Measurements from ENCODE around the gene SNAP47.

SNAP47 gene

GRCh38 chr1:227765261-227766014 is 30.2 kb downstream of the SNAP47 start:
- no peaks in the 10 kb centered on the region for H3F3A ChIP-seq (ENCODE audit: insufficient read depth, low read length)
- no peak overlapping the region for H3K4me2 ChIP-seq (ENCODE audit: low read length)

GRCh38 chr1:227766015-227766634 is 30.9 kb downstream of the SNAP47 start:
- no peak overlapping the region for H3K4me3 ChIP-seq (ENCODE audit: low read depth, low read length, poor library complexity, severe bottlenecking)
- no peak for TF ChIP-seq CTCF (IDR thresholded peaks at IDR 0.05; ENCODE audit: low read length)
- no peak for TF ChIP-seq EZH2 (IDR thresholded peaks at IDR 0.05; ENCODE audit: borderline replicate concordance, low read length)
- H2AFZ ChIP-seq (ENCODE audit: low read length), result no peak overlapping the region
- peaks cover 31% of the 10 kb centered on the region for H3K36me3 ChIP-seq (ENCODE audit: insufficient read depth, low read length)
- no peaks in the 10 kb centered on the region for H3K9me3 ChIP-seq (ENCODE audit: low read length)
- H3F3A ChIP-seq (ENCODE audit: insufficient read depth, low read length), result no peaks in the 10 kb centered on the region
- no peaks in the 10 kb centered on the region for H3K79me2 ChIP-seq (ENCODE audit: insufficient read depth, low read length)
- no peaks in the 10 kb centered on the region for H3K27me3 ChIP-seq (ENCODE audit: insufficient read depth, low read length)
- H3K4me2 ChIP-seq (ENCODE audit: low read length), result no peak overlapping the region
- no peaks in the 10 kb centered on the region for H4K20me1 ChIP-seq (ENCODE audit: insufficient read depth, low read length)
- H3K9me2 ChIP-seq (ENCODE audit: low read depth, low read length), result no peaks in the 10 kb centered on the region
- no peak overlapping the region for H3K27ac ChIP-seq (ENCODE audit: low read depth, low read length, poor library complexity, severe bottlenecking)
- H3K4me1 ChIP-seq (ENCODE audit: insufficient read depth, low read length, severe bottlenecking), result peaks cover 4% of the 10 kb centered on the region
- H3K9ac ChIP-seq (ENCODE audit: low read length), result no peak overlapping the region

More at GRCh38 chr1:227765261-227766014, 30.2 kb downstream of the SNAP47 start:
- TF ChIP-seq EZH2 (IDR thresholded peaks at IDR 0.05; ENCODE audit: borderline replicate concordance, low read length) (no peak), CTCF (IDR thresholded peaks at IDR 0.05; ENCODE audit: low read length) (no peak)
- H3K9me2 ChIP-seq (ENCODE audit: low read depth, low read length), result no peaks in the 10 kb centered on the region
- H4K20me1 ChIP-seq (ENCODE audit: insufficient read depth, low read length), result no peaks in the 10 kb centered on the region
- no peaks in the 10 kb centered on the region for H3K9me3 ChIP-seq (ENCODE audit: low read length)
- peaks cover 37% of the 10 kb centered on the region for H3K36me3 ChIP-seq (ENCODE audit: insufficient read depth, low read length)
- no peak overlapping the region for H2AFZ ChIP-seq (ENCODE audit: low read length)
- H3K4me3 ChIP-seq (ENCODE audit: low read depth, low read length, poor library complexity, severe bottlenecking), result no peak overlapping the region
- H3K79me2 ChIP-seq (ENCODE audit: insufficient read depth, low read length), result no peaks in the 10 kb centered on the region
- peaks cover 4% of the 10 kb centered on the region for H3K4me1 ChIP-seq (ENCODE audit: insufficient read depth, low read length, severe bottlenecking)
- H3K27me3 ChIP-seq (ENCODE audit: insufficient read depth, low read length), result no peaks in the 10 kb centered on the region
- no peak overlapping the region for H3K9ac ChIP-seq (ENCODE audit: low read length)
- H3K27ac ChIP-seq (ENCODE audit: low read depth, low read length, poor library complexity, severe bottlenecking), result no peak overlapping the region

- Histone ChIP-seq H2AFZ (ENCODE audit: low read length) (no peak overlapping the region), H3K4me3 (ENCODE audit: low read depth, low read length, poor library complexity, severe bottlenecking) (no peak overlapping the region), H3F3A (ENCODE audit: insufficient read depth, low read length) (no peaks in the 10 kb centered on the region), H3K9me2 (ENCODE audit: low read depth, low read length) (no peaks in the 10 kb centered on the region), H3K9me3 (ENCODE audit: low read length) (no peaks in the 10 kb centered on the region), H3K27me3 (ENCODE audit: insufficient read depth, low read length) (no peaks in the 10 kb centered on the region), H3K36me3 (ENCODE audit: insufficient read depth, low read length) (peaks cover 27% of the 10 kb centered on the region), H3K4me1 (ENCODE audit: insufficient read depth, low read length, severe bottlenecking) (peaks cover 4% of the 10 kb centered on the region), H3K9ac (ENCODE audit: low read length) (no peak overlapping the region), H3K79me2 (ENCODE audit: insufficient read depth, low read length) (no peaks in the 10 kb centered on the region), H3K27ac (ENCODE audit: low read depth, low read length, poor library complexity, severe bottlenecking) (no peak overlapping the region), H3K4me2 (ENCODE audit: low read length) (no peak overlapping the region), H4K20me1 (ENCODE audit: insufficient read depth, low read length) (no peaks in the 10 kb centered on the region)
- no peak for TF ChIP-seq EZH2 (IDR thresholded peaks at IDR 0.05; ENCODE audit: borderline replicate concordance, low read length)
- no peak for TF ChIP-seq CTCF (IDR thresholded peaks at IDR 0.05; ENCODE audit: low read length)
These were observed 31.5 kb downstream of the SNAP47 start for GRCh38 chr1:227766653-227767277.

Data from OCI-LY1 (cell line).